Type B pancreatic cell (in vitro differentiated cells): Measurements from ENCODE around the gene RNF38. TPM values are rescaled to one million over a fixed set of nuclear protein-coding genes. Genes with fewer than 3 reads are reported as not detected.

Source experiments
- DNase-seq: peaks from one replicate; pipeline ENCODE4 v3.0.0; 2021; ENCODE audit warnings: mixed read lengths; ENCODE audit not compliant: unreplicated experiment; ENCODE audit errors: extremely low spot score
- H3K27ac Mint-ChIP-seq: 2 replicates; pipeline ENCODE4 v1.8.0; 2021; ENCODE audit warnings: mild to moderate bottlenecking, mixed read lengths
- H3K27me3 Mint-ChIP-seq: 2 replicates; pipeline ENCODE4 v1.8.0; 2021; ENCODE audit warnings: mixed read lengths
- H3K36me3 Mint-ChIP-seq: 2 replicates; pipeline ENCODE4 v1.8.0; 2021; ENCODE audit warnings: mixed read lengths
- H3K4me1 Mint-ChIP-seq: one replicate; pipeline ENCODE4 v1.8.0; 2021; ENCODE audit warnings: mixed read lengths; ENCODE audit not compliant: unreplicated experiment
- H3K4me3 Mint-ChIP-seq: 2 replicates; pipeline ENCODE4 v1.8.0; 2021; ENCODE audit warnings: mild to moderate bottlenecking, mixed read lengths
- H3K9me3 Mint-ChIP-seq: 2 replicates; pipeline ENCODE4 v1.8.0; 2021; ENCODE audit warnings: mixed read lengths
- total RNA-seq: library from RNA; stranded (reverse); gene quantifications from 2 replicates; pipeline ENCODE4 v1.2.1, GENCODE V29; 2021; ENCODE audit warnings: low replicate concordance
- TF ChIP-seq, protein P1 (sequence below): fragments of 200-600 bp; sonication (generic); conservative IDR thresholded peaks from 2 replicates; pipeline ENCODE4 v1.5.0; 2021; ENCODE audit warnings: antibody characterized with exemption, mild to moderate bottlenecking

The RNF38 gene
- total RNA-seq, 1 donor from 2014 or later, result 39.9 TPM

DNA sequence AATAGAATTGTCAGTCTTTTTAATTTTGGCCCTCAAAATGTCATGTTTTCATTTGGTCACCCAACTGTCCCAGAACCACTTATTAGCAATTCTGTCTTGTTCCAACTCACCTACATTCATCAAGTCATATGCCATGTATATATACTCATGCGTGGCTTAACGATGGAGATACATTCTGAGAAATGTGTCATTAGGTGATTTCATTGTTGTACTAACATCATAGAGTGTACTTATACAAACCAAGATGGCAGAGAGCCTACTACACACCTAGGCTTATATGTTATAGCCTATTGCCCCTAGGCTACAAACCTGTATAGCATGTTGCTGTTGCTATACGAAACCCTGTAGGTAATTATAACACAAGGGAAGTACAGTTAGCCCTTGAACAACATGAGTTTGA is 36.6 kb downstream of the RNF38 start:
- Mint-ChIP-seq H3K4me3 (no peak overlapping the region), H3K9me3 (no peaks in the 10 kb centered on the region), H3K27ac (no peak overlapping the region), H3K27me3 (no peaks in the 10 kb centered on the region), H3K36me3 (peaks cover 11% of the 10 kb centered on the region), H3K4me1 (no peaks in the 10 kb centered on the region)
- TF ChIP-seq, protein P1, sequence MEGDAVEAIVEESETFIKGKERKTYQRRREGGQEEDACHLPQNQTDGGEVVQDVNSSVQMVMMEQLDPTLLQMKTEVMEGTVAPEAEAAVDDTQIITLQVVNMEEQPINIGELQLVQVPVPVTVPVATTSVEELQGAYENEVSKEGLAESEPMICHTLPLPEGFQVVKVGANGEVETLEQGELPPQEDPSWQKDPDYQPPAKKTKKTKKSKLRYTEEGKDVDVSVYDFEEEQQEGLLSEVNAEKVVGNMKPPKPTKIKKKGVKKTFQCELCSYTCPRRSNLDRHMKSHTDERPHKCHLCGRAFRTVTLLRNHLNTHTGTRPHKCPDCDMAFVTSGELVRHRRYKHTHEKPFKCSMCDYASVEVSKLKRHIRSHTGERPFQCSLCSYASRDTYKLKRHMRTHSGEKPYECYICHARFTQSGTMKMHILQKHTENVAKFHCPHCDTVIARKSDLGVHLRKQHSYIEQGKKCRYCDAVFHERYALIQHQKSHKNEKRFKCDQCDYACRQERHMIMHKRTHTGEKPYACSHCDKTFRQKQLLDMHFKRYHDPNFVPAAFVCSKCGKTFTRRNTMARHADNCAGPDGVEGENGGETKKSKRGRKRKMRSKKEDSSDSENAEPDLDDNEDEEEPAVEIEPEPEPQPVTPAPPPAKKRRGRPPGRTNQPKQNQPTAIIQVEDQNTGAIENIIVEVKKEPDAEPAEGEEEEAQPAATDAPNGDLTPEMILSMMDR, result no peak
- DNase-seq, result no peak

DNA sequence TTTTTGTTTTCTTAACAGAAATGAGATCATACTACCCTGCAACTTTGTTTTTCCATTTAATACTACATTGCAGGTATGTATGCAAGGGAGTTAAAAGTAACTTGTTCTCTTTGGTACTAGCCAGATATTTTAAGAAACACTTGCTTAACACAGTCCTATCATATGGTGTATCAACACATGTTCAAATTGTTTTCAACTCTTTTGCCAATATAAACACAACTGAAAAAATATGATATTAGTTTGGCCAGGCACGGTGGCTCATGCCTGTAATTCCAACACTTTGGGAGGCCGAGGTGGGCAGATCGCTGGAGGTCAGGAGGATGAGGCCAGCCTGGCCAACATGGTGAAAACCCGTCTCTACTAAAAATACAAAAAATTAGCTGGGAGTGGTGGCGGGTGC is 41.6 kb downstream of the RNF38 start:
- no peaks in the 10 kb centered on the region for H3K9me3 Mint-ChIP-seq
- TF ChIP-seq, protein P1, result no peak
- no peak overlapping the region for H3K27ac Mint-ChIP-seq
- no peaks in the 10 kb centered on the region for H3K4me1 Mint-ChIP-seq
- no peaks in the 10 kb centered on the region for H3K27me3 Mint-ChIP-seq
- no peak overlapping the region for H3K4me3 Mint-ChIP-seq
- no peak for DNase-seq
- H3K36me3 Mint-ChIP-seq, result peaks cover 7% of the 10 kb centered on the region

DNA sequence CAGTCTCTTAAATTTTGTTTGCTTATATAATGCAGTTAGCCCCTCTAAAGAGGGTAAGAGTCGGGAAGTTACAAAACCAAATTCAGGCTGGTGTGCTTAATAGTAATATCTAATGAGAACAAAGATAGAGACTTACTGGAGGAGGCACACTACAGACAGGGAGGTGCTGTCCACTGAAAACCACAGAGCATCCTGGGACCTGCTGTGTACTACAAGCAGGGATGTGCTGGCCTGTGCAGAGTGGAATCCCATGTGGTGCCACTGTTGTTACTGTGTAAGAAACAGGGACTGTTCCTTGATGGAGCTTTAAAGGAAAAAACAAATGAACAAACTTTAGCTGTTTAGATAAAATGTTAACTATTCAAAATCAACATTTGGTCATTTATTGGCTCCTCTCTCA is 42.4 kb downstream of the RNF38 start:
- H3K27ac Mint-ChIP-seq, result no peak overlapping the region
- no peaks in the 10 kb centered on the region for H3K27me3 Mint-ChIP-seq
- H3K4me3 Mint-ChIP-seq, result no peak overlapping the region
- H3K9me3 Mint-ChIP-seq, result no peaks in the 10 kb centered on the region
- DNase-seq, result no peak
- peaks cover 8% of the 10 kb centered on the region for H3K36me3 Mint-ChIP-seq
- no peaks in the 10 kb centered on the region for H3K4me1 Mint-ChIP-seq
- TF ChIP-seq, protein P1, result no peak

DNA sequence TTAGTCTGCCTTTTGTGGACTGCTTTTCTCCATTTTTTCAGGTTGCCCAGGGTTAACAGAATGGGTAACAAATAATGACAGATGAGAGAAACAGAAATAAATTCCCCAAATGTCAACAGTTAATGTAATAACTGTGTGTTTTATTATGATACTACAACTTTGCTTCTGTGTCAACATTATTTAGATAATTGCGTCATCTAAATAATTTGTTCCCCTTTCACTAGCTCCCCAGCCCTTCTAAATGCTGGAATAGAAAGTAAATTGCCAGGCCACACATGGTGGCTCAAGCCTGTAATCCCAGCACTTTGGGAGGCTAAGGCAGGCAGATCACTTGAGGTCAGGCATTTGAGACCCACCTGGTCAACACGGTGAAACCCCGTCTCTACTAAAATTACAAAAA is 53.5 kb downstream of the RNF38 start:
- no peak overlapping the region for H3K27ac Mint-ChIP-seq
- DNase-seq, result no peak
- no peaks in the 10 kb centered on the region for H3K9me3 Mint-ChIP-seq
- no peak overlapping the region for H3K4me3 Mint-ChIP-seq
- H3K27me3 Mint-ChIP-seq, result no peaks in the 10 kb centered on the region
- H3K36me3 Mint-ChIP-seq, result peaks cover 58% of the 10 kb centered on the region
- H3K4me1 Mint-ChIP-seq, result no peaks in the 10 kb centered on the region
- TF ChIP-seq, protein P1, result no peak

DNA sequence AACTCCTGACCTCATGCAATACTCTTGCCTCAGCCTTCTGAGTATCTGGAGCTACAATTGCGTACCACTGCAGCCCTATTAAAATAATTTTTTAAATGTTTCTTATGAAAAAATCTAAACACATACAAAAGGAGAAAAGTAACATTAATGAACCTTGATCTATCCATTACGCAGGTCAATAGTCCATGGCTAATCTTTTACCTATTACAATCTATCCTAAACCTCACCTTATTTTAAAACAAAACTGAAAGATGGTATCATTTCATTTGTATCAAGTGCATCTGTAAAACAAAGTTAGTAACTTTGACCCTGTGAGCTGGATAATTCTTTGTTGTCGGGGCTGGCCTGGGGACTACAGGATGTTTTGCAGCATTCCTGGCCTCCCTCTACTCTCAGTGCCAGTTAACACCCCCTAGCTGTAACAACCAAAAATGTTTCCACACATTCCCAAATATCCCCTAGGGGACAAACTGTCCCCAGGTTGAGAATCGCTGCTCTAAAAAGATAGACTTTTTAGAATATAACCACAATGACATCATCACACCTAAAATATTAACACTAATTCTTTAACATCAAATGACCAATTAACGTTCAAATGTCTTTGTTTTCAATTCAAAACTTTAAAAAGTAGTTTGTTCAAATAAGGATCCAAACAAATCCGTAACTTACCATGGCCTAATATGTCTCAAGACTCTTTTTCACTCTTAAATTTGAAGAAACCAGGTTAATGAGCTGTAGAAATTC is 54.8 kb downstream of the RNF38 start:
- Mint-ChIP-seq H3K4me1 (no peaks in the 10 kb centered on the region), H3K27ac (no peak overlapping the region), H3K36me3 (peaks cover 54% of the 10 kb centered on the region), H3K27me3 (no peaks in the 10 kb centered on the region), H3K4me3 (no peak overlapping the region), H3K9me3 (no peaks in the 10 kb centered on the region)
- no peak for DNase-seq
- TF ChIP-seq, protein P1, result peak; percentile 44
